Small intestine (tissue), 7 donors: ENCODE results near the gene MEGF11. TPM values are rescaled to one million over a fixed set of nuclear protein-coding genes. Genes with fewer than 3 reads are reported as not detected.
A peak's percentile ranks its signal among the peaks of the same experiment; 100 is the strongest.

ENCODE experiments used
- DNase-seq, 2 donors: peaks; one replicate each; pipeline versions ENCODE4 v3.0.0 to v3.0.0-alpha.2; 2013
- FAIRE-seq: peaks from 2 replicates; lab custom pipeline; 2012; peaks lifted over from hg19 to GRCh38; lab: Jason Lieb, UNC
- H3K27ac ChIP-seq, 3 donors: one replicate each; pipeline ENCODE4 v1.5.1; 2013; ENCODE audit warnings: low read length in 2 of 3, mild to moderate bottlenecking in 2 of 3, control low read depth in 1 of 3, inconsistent platforms in 1 of 3, low read depth in 1 of 3, moderate library complexity in 1 of 3
- H3K27me3 ChIP-seq, 3 donors: one replicate each; pipeline ENCODE4 v1.6.1; 2013; ENCODE audit warnings: low read length in 3 of 3, inconsistent platforms in 1 of 3; ENCODE audit not compliant: control insufficient read depth in 3 of 3, insufficient read depth in 3 of 3
- H3K36me3 ChIP-seq, 3 donors: one replicate each; pipeline ENCODE4 v1.6.1; 2013; ENCODE audit warnings: low read length in 3 of 3, inconsistent platforms in 1 of 3, low read depth in 1 of 3, mild to moderate bottlenecking in 1 of 3, moderate library complexity in 1 of 3; ENCODE audit not compliant: control insufficient read depth in 3 of 3, insufficient read depth in 2 of 3
- H3K4me1 ChIP-seq, 3 donors: one replicate each; pipeline ENCODE4 v1.6.1; 2013; ENCODE audit warnings: low read length in 2 of 3, inconsistent platforms in 1 of 3, low read depth in 1 of 3, mild to moderate bottlenecking in 1 of 3, moderate library complexity in 1 of 3; ENCODE audit not compliant: control insufficient read depth in 3 of 3, insufficient read depth in 2 of 3
- H3K4me3 ChIP-seq, 3 donors: one replicate each; pipeline ENCODE4 v1.5.1; 2013; ENCODE audit warnings: low read length in 3 of 3, control low read depth in 1 of 3, inconsistent platforms in 1 of 3, low read depth in 1 of 3, mild to moderate bottlenecking in 1 of 3, moderate library complexity in 1 of 3
- H3K9me3 ChIP-seq, 2 donors: one replicate each; pipeline ENCODE4 v1.6.1; 2013; ENCODE audit warnings: low read depth in 1 of 2, low read length in 1 of 2; ENCODE audit not compliant: control insufficient read depth in 2 of 2, insufficient read depth in 1 of 2
- WGBS, 3 donors: extraction: QIAGEN DNeasy Blood & Tissue Kit; methylation state at CpG; one replicate each; pipeline ENCODE4 v1.1.7; 2013; 5-methylcytosine and 5-hydroxymethylcytosine counted together
- polyA plus RNA-seq, 4 donors: library from polyadenylated mRNA; stranded (reverse) in 3 of 4; unstranded in 1 of 4; fragments of 200-250 nt in 3 of 4; fragments of 120-200 nt in 1 of 4; gene quantifications; one replicate each; pipeline versions ENCODE4 v1.2.1 to v1.2.3, GENCODE V29; 2013
- donor health status: healthy with polysubstance abuse.
- donor health status: control.
- donor health status: control.
- donor health status: Bipolar disorder and iron deficiency.
- donor health status: healthy.

MEGF11 gene
- polyA plus RNA-seq, 4 donors: 0.24 to 0.41 TPM; not detected in 2

- Histone ChIP-seq H3K27me3 (peaks cover 0 to 16% (median 11%) of the 10 kb centered on the region in 3 donors), H3K27ac (no peak overlapping the region), H3K4me1 (peaks cover 0 to 3% (median 0%) of the 10 kb centered on the region in 3 donors), H3K36me3 (no peaks in the 10 kb centered on the region), H3K4me3 (no peak overlapping the region), H3K9me3 (peaks cover 0 to 6% of the 10 kb centered on the region in 2 donors)
- 86 to 88% (median 87%) methylated on average over 3 of the region's 3 CpGs for WGBS, 3 donors
- FAIRE-seq (no peak), DNase-seq (no peak)
Observed at GRCh38 chr15:66044837-66045236, 208.7 kb downstream of the MEGF11 start.

- Histone ChIP-seq H3K27me3 (peaks cover 0 to 27% (median 18%) of the 10 kb centered on the region in 3 donors), H3K4me3 (no peak overlapping the region), H3K4me1 (peaks cover 0 to 3% (median 0%) of the 10 kb centered on the region in 3 donors), H3K36me3 (no peaks in the 10 kb centered on the region), H3K27ac (no peak overlapping the region), H3K9me3 (peaks cover 0 to 6% of the 10 kb centered on the region in 2 donors)
- DNase-seq: peak; percentile 17 to 73
- FAIRE-seq: no peak
- WGBS, 3 donors: 10 to 46% (median 20%) methylated on average over 8 of the region's 8 CpGs
Observed at GRCh38 chr15:66043264-66043663, 210.3 kb downstream of the MEGF11 start.

DNA sequence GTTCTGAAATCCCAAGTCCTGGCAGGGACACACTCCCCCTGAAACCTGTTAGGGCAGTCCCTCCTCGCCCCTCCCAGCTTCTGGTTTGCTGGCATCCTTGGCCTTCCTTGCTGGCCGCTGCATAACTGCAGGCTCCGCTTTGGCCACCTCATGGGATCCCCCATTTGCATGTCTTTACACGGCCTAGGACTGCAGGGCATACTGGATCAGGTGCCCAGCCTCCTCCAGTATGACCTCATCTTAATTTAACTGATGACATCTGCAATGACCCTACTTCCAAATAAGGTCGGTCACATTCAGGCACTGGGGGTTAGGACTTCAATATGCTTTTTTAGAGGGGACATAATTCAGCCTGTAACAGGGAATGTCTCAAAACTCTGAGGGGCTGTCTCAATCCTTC, 210.9 kb downstream of the MEGF11 start:
- no peak overlapping the region for H3K4me3 ChIP-seq
- 66 to 84% (median 77%) methylated on average over 5 of the region's 5 CpGs for WGBS, 3 donors
- no peak for FAIRE-seq

GRCh38 chr15:66041276-66041675, 212.3 kb downstream of the MEGF11 start:
- DNase-seq: no peak
- Histone ChIP-seq H3K4me1 (peaks cover 0 to 3% (median 0%) of the 10 kb centered on the region in 3 donors), H3K27ac (no peak overlapping the region), H3K27me3 (peaks cover 0 to 31% (median 25%) of the 10 kb centered on the region in 3 donors), H3K36me3 (no peaks in the 10 kb centered on the region), H3K9me3 (peaks cover 0 to 6% of the 10 kb centered on the region in 2 donors), H3K4me3 (no peak overlapping the region)
- WGBS, 3 donors: 78 to 80% (median 79%) methylated on average over 6 of the region's 6 CpGs
- no peak for FAIRE-seq

More for the DNA sequence above, 210.9 kb downstream of the MEGF11 start:
- Histone ChIP-seq H3K36me3 (no peaks in the 10 kb centered on the region), H3K9me3 (peaks cover 0 to 6% of the 10 kb centered on the region in 2 donors), H3K27me3 (peaks cover 0 to 28% (median 22%) of the 10 kb centered on the region in 3 donors), H3K4me1 (peaks cover 0 to 3% (median 0%) of the 10 kb centered on the region in 3 donors), H3K27ac (no peak overlapping the region)
- DNase-seq: no peak

DNA sequence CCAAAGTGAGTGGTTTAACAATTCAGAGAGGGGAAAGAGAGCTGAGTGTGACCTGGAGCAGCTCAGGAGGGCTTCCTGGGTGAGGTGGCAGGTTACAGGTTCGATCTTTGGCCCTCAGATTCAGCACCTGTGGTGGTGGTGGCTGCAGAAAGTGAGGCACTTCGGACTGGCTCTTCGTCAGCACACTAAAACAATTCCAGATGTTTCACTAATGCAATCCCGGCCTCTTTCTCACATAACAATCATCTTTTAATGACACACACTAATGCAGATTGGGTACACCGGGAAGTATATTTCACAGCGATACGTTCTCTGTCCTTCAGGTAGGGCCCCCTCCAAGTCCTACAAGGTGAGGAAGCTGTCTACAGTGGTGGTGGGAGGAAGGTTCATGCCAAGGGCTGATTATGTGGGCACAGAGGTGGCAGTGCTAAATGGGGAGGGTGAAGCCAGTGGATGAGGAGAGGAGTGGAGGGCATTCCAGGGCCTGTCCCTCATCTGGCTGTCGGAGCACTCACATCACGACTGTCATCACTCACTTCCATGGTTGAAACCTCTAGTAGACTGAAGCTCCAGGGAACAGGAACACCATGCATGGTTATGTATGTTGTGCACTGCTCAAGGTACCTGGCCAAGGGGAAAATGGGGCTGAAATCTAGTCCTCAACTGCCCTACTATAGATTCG, 213.2 kb downstream of the MEGF11 start:
- FAIRE-seq: no peak
- peaks cover 0 to 36% (median 25%) of the 10 kb centered on the region in 3 donors for H3K27me3 ChIP-seq
- peaks cover 0 to 6% of the 10 kb centered on the region in 2 donors for H3K9me3 ChIP-seq
- no peak overlapping the region for H3K4me3 ChIP-seq
- H3K36me3 ChIP-seq: no peaks in the 10 kb centered on the region
- no peak for DNase-seq
- WGBS, 3 donors: 73 to 84% (median 83%) methylated on average over 10 of the region's 10 CpGs
- no peak overlapping the region for H3K27ac ChIP-seq
- peaks cover 0 to 3% (median 0%) of the 10 kb centered on the region in 3 donors for H3K4me1 ChIP-seq

DNA sequence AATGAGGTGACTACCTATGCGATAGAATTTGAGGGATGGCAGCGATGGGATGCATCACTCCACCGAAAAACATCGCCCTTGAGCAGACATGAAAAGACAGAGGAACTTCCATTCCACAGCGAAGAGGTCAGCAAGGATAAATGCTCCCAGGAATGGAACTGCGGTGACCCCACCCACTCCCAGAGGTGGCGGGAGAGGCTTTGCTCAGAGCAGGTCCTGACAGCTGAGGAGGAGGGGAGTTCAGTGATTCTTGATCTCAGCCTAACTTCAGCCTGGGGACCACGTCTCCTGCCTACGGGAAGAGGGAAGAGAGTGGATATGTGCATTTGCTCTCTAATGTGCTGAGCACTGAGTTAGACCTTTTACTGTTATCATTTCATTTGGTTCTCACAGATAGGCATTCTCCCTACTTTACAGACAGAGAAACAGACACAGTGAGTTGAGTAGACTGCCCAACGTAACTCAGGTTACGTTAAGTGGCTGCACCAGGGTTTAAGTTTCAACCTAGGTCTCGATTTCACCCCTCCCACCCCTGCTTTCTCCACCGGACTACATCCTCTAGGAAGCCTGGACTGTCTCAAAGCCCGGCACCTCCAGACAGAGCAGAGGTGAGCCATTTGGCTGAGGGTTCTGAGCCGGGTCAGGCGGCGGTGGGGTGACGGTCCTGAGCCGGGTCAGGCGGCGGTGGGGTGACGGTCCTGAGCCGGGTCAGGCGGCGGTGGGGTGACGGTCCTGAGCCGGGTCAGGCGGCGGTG, 214.3 kb downstream of the MEGF11 start:
- H3K36me3 ChIP-seq: no peaks in the 10 kb centered on the region
- peaks cover 0 to 3% (median 0%) of the 10 kb centered on the region in 3 donors for H3K4me1 ChIP-seq
- peaks cover 0 to 5% of the 10 kb centered on the region in 2 donors for H3K9me3 ChIP-seq
- no peak for DNase-seq
- FAIRE-seq: no peak
- no peak overlapping the region for H3K27ac ChIP-seq
- H3K27me3 ChIP-seq: peaks cover 0 to 32% (median 23%) of the 10 kb centered on the region in 3 donors
- H3K4me3 ChIP-seq: no peak overlapping the region
- WGBS, 3 donors: 45 to 60% (median 60%) methylated on average over 21 to 23 of the region's 29 CpGs

DNA sequence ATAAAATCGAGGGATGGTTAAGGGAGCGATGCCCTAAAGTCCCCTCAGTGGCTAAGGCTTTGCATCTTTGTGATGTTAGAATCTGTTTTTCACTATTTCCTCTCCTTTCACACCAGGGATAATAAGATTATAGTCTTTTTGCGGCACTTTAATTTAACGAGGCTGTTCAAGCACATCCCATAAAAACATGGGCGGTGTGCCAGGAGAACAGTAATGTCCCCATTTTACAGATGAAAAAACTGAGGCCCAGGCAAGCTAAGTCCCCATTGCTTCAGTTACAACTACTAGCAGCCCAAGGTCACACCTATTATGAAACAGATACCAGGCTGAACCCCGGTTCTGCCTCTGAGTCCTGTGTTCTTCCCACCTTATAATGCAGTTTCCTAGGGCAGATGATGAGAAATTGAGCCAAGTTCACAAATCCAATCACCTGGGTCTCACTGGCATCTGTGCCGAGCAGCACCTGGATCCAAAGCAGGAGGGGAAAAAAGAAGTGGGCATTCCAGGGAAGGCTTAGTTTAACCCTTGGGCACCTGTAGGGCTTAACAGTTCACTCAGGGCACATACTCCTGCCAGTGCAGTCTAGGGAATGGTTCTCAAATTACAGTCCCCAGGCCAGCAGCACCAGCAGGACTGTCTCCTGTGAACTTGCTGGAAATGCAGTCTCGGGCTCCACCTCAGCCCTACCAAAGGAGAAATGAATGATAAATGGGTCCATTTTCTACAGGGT, 215.0 kb downstream of the MEGF11 start:
- no peak for FAIRE-seq
- Histone ChIP-seq H3K36me3 (no peaks in the 10 kb centered on the region), H3K4me3 (no peak overlapping the region), H3K4me1 (peaks cover 0 to 3% (median 0%) of the 10 kb centered on the region in 3 donors), H3K27ac (no peak overlapping the region), H3K27me3 (peaks cover 0 to 32% (median 23%) of the 10 kb centered on the region in 3 donors), H3K9me3 (peaks cover 0 to 5% of the 10 kb centered on the region in 2 donors)
- DNase-seq: no peak
- 50 to 63% (median 56%) methylated on average over 8 of the region's 8 CpGs for WGBS, 3 donors

- no peak for FAIRE-seq
- Histone ChIP-seq H3K27ac (no peak overlapping the region), H3K4me3 (no peak overlapping the region), H3K27me3 (peaks cover 0 to 32% (median 23%) of the 10 kb centered on the region in 3 donors), H3K36me3 (no peaks in the 10 kb centered on the region), H3K9me3 (peaks cover 0 to 16% of the 10 kb centered on the region in 2 donors), H3K4me1 (no peaks in the 10 kb centered on the region)
- DNase-seq: no peak
- 69 to 76% (median 73%) methylated on average over 5 of the region's 5 CpGs for WGBS, 3 donors
Observed at GRCh38 chr15:66036859-66037258, 216.7 kb downstream of the MEGF11 start.
